HepG2 (cell line): ENCODE data around the gene PUS7. TPM values are rescaled to one million over a fixed set of nuclear protein-coding genes. Genes with fewer than 3 reads are reported as not detected.

Experiments used
- ATAC-seq: fragments of 200-7000 bp; cut with Tn5 transposase; 3 replicates; pipeline ENCODE4 v1.9.1; 2020; ENCODE audit warnings: mild to moderate bottlenecking, moderate library complexity
- BruUV-seq: library from RNA; stranded (reverse); fragments of 400-500 nt; replicated peaks from 2 replicates; lab custom pipeline; 2021; lab: Mats Ljungman, UMichigan
- CTCF ChIA-PET: fragments of 300-600 bp; formaldehyde crosslinking; extraction: SDS; loops from one replicate; lab custom pipeline; 2021; ENCODE audit warnings: low total read pairs, inconsistent platforms, low intra/inter-chr PET ratio; lab: Yijun Ruan, JAX
- POLR2A ChIA-PET: fragments of 350-600 bp; sonication (Branson Sonifier 250); formaldehyde crosslinking; loops from one replicate; lab custom pipeline; 2020; ENCODE audit warnings: antibody characterized with exemption, inconsistent platforms; lab: Yijun Ruan, JAX
- DNase-seq: peaks from one replicate; pipeline ENCODE4 v3.0.0-alpha.2; 2015; ENCODE audit warnings: low spot score
- FAIRE-seq: peaks from 3 replicates; lab custom pipeline; 2011; peaks lifted over from hg19 to GRCh38; lab: Jason Lieb, UNC
- H2AFZ ChIP-seq: one replicate; pipeline ENCODE4 v1.6.1; 2011; ENCODE audit warnings: low read length, inconsistent platforms
- H3K27ac ChIP-seq: fragments of 300-600 bp; 3 replicates; pipeline ENCODE4 v1.8.0; 2011; ENCODE audit warnings: mixed run types, mild to moderate bottlenecking, mixed read lengths, low read length, inconsistent platforms; ENCODE audit not compliant: insufficient read depth; ENCODE audit errors: extremely low read length
- H3K27me3 ChIP-seq, 2 experiments: fragments of 200-600 bp in 1 of 2; 2 replicates in 1 of 2; 3 replicates in 1 of 2; pipeline versions ENCODE4 v1.6.0 to v1.8.0; 2011; ENCODE audit warnings: low read length in 2 of 2, mild to moderate bottlenecking in 2 of 2, moderate library complexity in 2 of 2, inconsistent platforms in 1 of 2; ENCODE audit not compliant: insufficient read depth in 2 of 2, control insufficient read depth in 1 of 2
- H3K36me3 ChIP-seq, 2 experiments: fragments of 200-600 bp in 1 of 2; replicated peaks in 1 of 2; 2 replicates in 1 of 2; 3 replicates in 1 of 2; pipeline versions ENCODE4 v1.5.1 to v1.8.0; 2011; ENCODE audit warnings: low read length in 2 of 2, inconsistent platforms in 1 of 2; ENCODE audit not compliant: insufficient read depth in 2 of 2, control insufficient read depth in 1 of 2
- H3K4me1 ChIP-seq: 2 replicates; pipeline ENCODE4 v1.5.1; 2012; ENCODE audit warnings: low read length, inconsistent platforms; ENCODE audit not compliant: insufficient read depth
- H3K4me2 ChIP-seq: 2 replicates; pipeline ENCODE4 v1.6.0; 2011; ENCODE audit warnings: low read depth, low read length, inconsistent platforms
- H3K4me3 ChIP-seq, 3 experiments: fragments of 200-600 bp in 1 of 3; sonication (generic), shearing (Covaris generic) in 1 of 3; replicated peaks in 1 of 3; 2 replicates each; pipeline ENCODE4 v1.5.1; 2011 to 2016; ENCODE audit warnings: low read length in 3 of 3, inconsistent platforms in 2 of 3, low read depth in 2 of 3, mild to moderate bottlenecking in 2 of 3, control low read depth in 1 of 3, mixed read lengths in 1 of 3; ENCODE audit not compliant: insufficient read depth in 1 of 3
- H3K79me2 ChIP-seq: one replicate; pipeline ENCODE4 v1.6.1; 2011; ENCODE audit warnings: low read length, inconsistent platforms; ENCODE audit not compliant: insufficient read depth
- H3K9ac ChIP-seq: 2 replicates; pipeline ENCODE4 v1.6.0; 2011; ENCODE audit warnings: mild to moderate bottlenecking, low read depth, low read length, inconsistent platforms; ENCODE audit not compliant: insufficient read depth
- H3K9me3 ChIP-seq: 2 replicates; pipeline ENCODE4 v1.5.1; 2012; ENCODE audit warnings: mild to moderate bottlenecking, low read length
- H4K20me1 ChIP-seq: 2 replicates; pipeline ENCODE4 v1.6.0; 2011; ENCODE audit warnings: inconsistent platforms, mild to moderate bottlenecking, low read length, moderate library complexity; ENCODE audit not compliant: insufficient read depth
- ADNP ChIP-seq: sonication (generic); formaldehyde crosslinking; IDR thresholded peaks from 2 replicates; pipeline ENCODE4 v1.4.0; 2020; ENCODE audit warnings: missing genetic modification reagents
- ATAD3A ChIP-seq: sonication (generic); formaldehyde crosslinking; IDR thresholded peaks from 2 replicates; pipeline ENCODE4 v1.4.0; 2020; ENCODE audit warnings: missing genetic modification reagents
- CREB3 ChIP-seq: sonication (generic); formaldehyde crosslinking; IDR thresholded peaks from 2 replicates; pipeline ENCODE4 v1.5.0; 2020; ENCODE audit warnings: missing genetic modification reagents
- DMTF1 ChIP-seq: sonication (generic); formaldehyde crosslinking; IDR thresholded peaks from 2 replicates; pipeline ENCODE4 v1.4.0; 2020; ENCODE audit warnings: mild to moderate bottlenecking, missing genetic modification reagents
- DNMT1 ChIP-seq: sonication (generic); formaldehyde crosslinking; IDR thresholded peaks from 2 replicates; pipeline ENCODE4 v1.5.1; 2020; ENCODE audit warnings: mild to moderate bottlenecking, missing genetic modification reagents
- ELF4 ChIP-seq: sonication (generic); formaldehyde crosslinking; IDR thresholded peaks from 2 replicates; pipeline ENCODE4 v1.5.0; 2020; ENCODE audit warnings: missing genetic modification reagents, mild to moderate bottlenecking, moderate library complexity, borderline replicate concordance
- FOXM1 ChIP-seq: sonication (generic); formaldehyde crosslinking; IDR thresholded peaks from 2 replicates; pipeline ENCODE4 v1.5.0; 2020; ENCODE audit warnings: missing genetic modification reagents
- HNRNPH1 ChIP-seq: fragments of 200-400 bp; formaldehyde crosslinking; optimal IDR thresholded peaks from 2 replicates; pipeline ENCODE3; 2017; ENCODE audit warnings: mild to moderate bottlenecking, low read depth, low read length
- IRX3 ChIP-seq: sonication (generic); formaldehyde crosslinking; IDR thresholded peaks from 2 replicates; pipeline ENCODE4 v1.8.1; 2023; ENCODE audit warnings: mild to moderate bottlenecking, low read depth, missing genetic modification reagents, borderline replicate concordance
- KAT2B ChIP-seq: fragments of 150-350 bp; IDR thresholded peaks from 2 replicates; pipeline ENCODE4 v1.6.1; 2014; ENCODE audit warnings: low read depth, low read length, borderline replicate concordance
- NFKBIZ ChIP-seq: IDR thresholded peaks from 2 replicates; pipeline ENCODE4 v1.6.1; 2018; ENCODE audit warnings: missing genetic modification reagents, missing compliant biosample characterization
- PRDM10 ChIP-seq: sonication (generic); formaldehyde crosslinking; IDR thresholded peaks from 2 replicates; pipeline ENCODE4 v1.4.0; 2020; ENCODE audit warnings: low read depth, missing genetic modification reagents
- PTBP1 ChIP-seq: fragments of 200-400 bp; formaldehyde crosslinking; IDR thresholded peaks from 2 replicates; pipeline ENCODE4 v1.6.1; 2018; ENCODE audit warnings: low read length, low read depth; ENCODE audit not compliant: poor library complexity, severe bottlenecking
- ZNF263 ChIP-seq: sonication (generic); formaldehyde crosslinking; IDR thresholded peaks from 2 replicates; pipeline ENCODE4 v1.4.0; 2020; ENCODE audit warnings: missing genetic modification reagents
- ZNF317 ChIP-seq: sonication (generic); formaldehyde crosslinking; IDR thresholded peaks from 2 replicates; pipeline ENCODE4 v1.5.0; 2020; ENCODE audit warnings: mild to moderate bottlenecking, missing genetic modification reagents
- ZNF451 ChIP-seq: sonication (generic); formaldehyde crosslinking; IDR thresholded peaks from 2 replicates; pipeline ENCODE4 v1.5.0; 2020; ENCODE audit warnings: mild to moderate bottlenecking, missing genetic modification reagents
- ZNF567 ChIP-seq: sonication (generic); formaldehyde crosslinking; IDR thresholded peaks from 2 replicates; pipeline ENCODE4 v1.8.1; 2023; ENCODE audit warnings: mild to moderate bottlenecking, missing genetic modification reagents, borderline replicate concordance
- ZNF605 ChIP-seq: sonication (generic); formaldehyde crosslinking; IDR thresholded peaks from 2 replicates; pipeline ENCODE4 v1.8.0; 2022; ENCODE audit warnings: mild to moderate bottlenecking, missing genetic modification reagents
- ZNF780A ChIP-seq: sonication (generic); formaldehyde crosslinking; IDR thresholded peaks from 2 replicates; pipeline ENCODE4 v1.8.0; 2022; ENCODE audit warnings: mild to moderate bottlenecking, missing genetic modification reagents, moderate library complexity
- WGBS: methylation state at CpG from one replicate; pipeline ENCODE4 v1.1.6; 2017; ENCODE audit warnings: low lambda C conversion rate; 5-methylcytosine and 5-hydroxymethylcytosine counted together
- in situ Hi-C: cut with HindIII; loops from 2 replicates; pipeline ENCODE4 v1.10.0; 2017; ENCODE audit warnings: low pct_unique_long_range_greater_than_20kb; ENCODE audit not compliant: extremely low pct_ligation_motif_present
- intact Hi-C: fragments of 100-400 bp; cut with micrococcal nuclease; formaldehyde crosslinking; loops from one replicate; pipeline ENCODE4 v1.10.0; 2022; ENCODE audit not compliant: unreplicated experiment
- polyA plus RNA-seq, 8 experiments: library from polyadenylated mRNA; depleted of rRNA in 3 of 8; stranded (reverse) in 7 of 8; unstranded in 1 of 8; fragments of >200 nt; fragmentation: Illumina TruSeq in 4 of 8; extraction: Trizol in 4 of 8; gene quantifications; 2 replicates each; pipeline versions ENCODE4 v1.2.1 to v1.2.3, GENCODE V29; 2011 to 2016; ENCODE audit warnings: low read depth in 4 of 8, missing spikeins in 1 of 8, mixed read lengths in 1 of 8; ENCODE audit not compliant: insufficient read depth in 1 of 8
- total RNA-seq, 5 experiments: library from RNA; depleted of rRNA; stranded (reverse); fragments of >200 nt; fragmentation: Illumina TruSeq; extraction: Trizol; gene quantifications; 2 replicates each; pipeline ENCODE4 v1.2.3, GENCODE V29; 2016; ENCODE audit warnings: low read depth in 1 of 5

PUS7 gene
- total and polyA plus RNA-seq, 2 of the 13 experiments (the other 11 are each of a cell fraction or from before 2014, with no cell fraction given): 14.4 to 41.2 TPM

GRCh38 chr7:105559926-105560325, 37.9 kb upstream of the PUS7 start:
- in situ Hi-C loops (no loop called here), intact Hi-C loops (no loop called here)
- Histone ChIP-seq H3K27me3 (no peaks in the 10 kb centered on the region), H3K27ac (no peak overlapping the region), H3K4me2 (no peak overlapping the region), H3K36me3 (peaks cover 6 to 36% of the 10 kb centered on the region in 2 experiments), H4K20me1 (no peaks in the 10 kb centered on the region), H3K79me2 (no peaks in the 10 kb centered on the region), H3K4me3 (no peak overlapping the region), H3K9me3 (no peaks in the 10 kb centered on the region), H2AFZ (no peak overlapping the region), H3K9ac (no peak overlapping the region), H3K4me1 (no peaks in the 10 kb centered on the region)
- ATAC-seq (no peak), FAIRE-seq (no peak), DNase-seq (no peak)
- POLR2A ChIA-PET: no interaction called here
- CTCF ChIA-PET: no interaction called here
- no TSS peak for BruUV-seq
- 100% methylated on average over 1 of the region's 1 CpG for WGBS
- TF ChIP-seq NFKBIZ (CRISPR knock-in tag) (no peak), ZNF317 (CRISPR knock-in tag) (no peak), KAT2B (no peak), ZNF451 (CRISPR knock-in tag) (no peak), ZNF780A (CRISPR knock-in tag) (no peak), DMTF1 (CRISPR knock-in tag) (no peak), ADNP (no peak), ZNF263 (CRISPR knock-in tag) (no peak), IRX3 (CRISPR knock-in tag) (no peak), HNRNPH1 (no peak), ZNF567 (no peak), PTBP1 (no peak), ATAD3A (CRISPR knock-in tag) (no peak), PRDM10 (CRISPR knock-in tag) (no peak), ELF4 (CRISPR knock-in tag) (no peak), CREB3 (CRISPR knock-in tag) (no peak), FOXM1 (no peak), ZNF605 (CRISPR knock-in tag) (no peak), DNMT1 (no peak)
